NT2/D1 (cell line): ENCODE measurements around the gene OR6K6.

Experiments
- SUZ12 ChIP-seq: IDR thresholded peaks from 2 replicates; pipeline ENCODE4 v1.6.1; 2011; ENCODE audit not compliant: insufficient read length, insufficient read depth; ENCODE audit errors: extremely low read depth
- YY1 ChIP-seq: IDR thresholded peaks from 2 replicates; pipeline ENCODE4 v1.6.1; 2011; ENCODE audit not compliant: insufficient read length, insufficient read depth
- ZNF274 ChIP-seq: IDR thresholded peaks from 2 replicates; pipeline ENCODE4 v1.6.1; 2011; ENCODE audit warnings: mild to moderate bottlenecking, low read depth, low read length

GRCh38 chr1:158735848-158736247 is 18.7 kb upstream of the OR6K6 start:
- TF ChIP-seq YY1 = no peak
- TF ChIP-seq SUZ12 = no peak
- no peak for TF ChIP-seq ZNF274
